C4-2B (cell line): Measurements from ENCODE around the gene BRS3.

Experiments used
- CTCF ChIP-seq: fragments of 450-650 bp; conservative IDR thresholded peaks from 2 replicates; pipeline ENCODE4 v1.5.1; 2017; ENCODE audit warnings: mild to moderate bottlenecking
- ZFX ChIP-seq: fragments of 450-650 bp; IDR thresholded peaks from 2 replicates; pipeline ENCODE4 v1.6.1; 2017

GRCh38 chrX:136452614-136453013, 35.1 kb upstream of the BRS3 start:
- no peak for TF ChIP-seq CTCF
- TF ChIP-seq ZFX, result no peak
